GM21390 (cell line): ENCODE data around the gene PFN2.
"Not testable (repeated sequence)": the region's sequence is repeated elsewhere in the genome, so short reads cannot be mapped to it uniquely, and the experiment has no call there.

ENCODE experiments used
- ATAC-seq: cut with Tn5 transposase; IDR thresholded peaks from one replicate; pipeline ENCODE4 v1.9.1; 2021; ENCODE audit not compliant: unreplicated experiment

PFN2 gene

GRCh38 chr3:149969110-149969939, 1.4 kb downstream of the PFN2 start:
- ATAC-seq = peak; percentile 3

GRCh38 chr3:149968216-149968615, 2.5 kb downstream of the PFN2 start:
- ATAC-seq = no peak

GRCh38 chr3:149967086-149967685, 3.5 kb downstream of the PFN2 start:
- no peak for ATAC-seq

- no peak for ATAC-seq
Measured at GRCh38 chr3:149965278-149965677, 5.4 kb downstream of the PFN2 start.

- ATAC-seq = no peak
Measured at GRCh38 chr3:149964291-149964690, 6.4 kb downstream of the PFN2 start.

- ATAC-seq = no peak
Measured at GRCh38 chr3:149963485-149963884, 7.2 kb downstream of the PFN2 start.

- ATAC-seq = no peak
Measured at GRCh38 chr3:149959443-149959842, 11.3 kb downstream of the PFN2 start.

- ATAC-seq = no peak
Measured at GRCh38 chr3:149958171-149958796, 12.4 kb downstream of the PFN2 start.

- ATAC-seq = no peak
Measured at GRCh38 chr3:149957361-149958125, 13.2 kb downstream of the PFN2 start.

GRCh38 chr3:149955449-149955848, 15.2 kb downstream of the PFN2 start:
- no peak for ATAC-seq

- no peak for ATAC-seq
Measured at GRCh38 chr3:149954812-149955211, 15.9 kb downstream of the PFN2 start.

- ATAC-seq = no peak
Measured at GRCh38 chr3:149949181-149949580, 21.5 kb downstream of the PFN2 start.

GRCh38 chr3:149947231-149947630, 23.5 kb downstream of the PFN2 start:
- ATAC-seq = no peak

- not testable (repeated sequence) for ATAC-seq
Measured at GRCh38 chr3:149943966-149944365, 26.7 kb downstream of the PFN2 start.

GRCh38 chr3:149942409-149942808, 28.3 kb downstream of the PFN2 start:
- no peak for ATAC-seq

GRCh38 chr3:149941946-149942345, 28.7 kb downstream of the PFN2 start:
- ATAC-seq = no peak

- no peak for ATAC-seq
Measured at GRCh38 chr3:149941186-149941585, 29.5 kb downstream of the PFN2 start.

GRCh38 chr3:149938392-149939055, 32.2 kb downstream of the PFN2 start:
- ATAC-seq = not testable (repeated sequence)

- no peak for ATAC-seq
Measured at GRCh38 chr3:149936812-149937230, 33.9 kb downstream of the PFN2 start.

GRCh38 chr3:149934524-149934923, 36.2 kb downstream of the PFN2 start:
- no peak for ATAC-seq

- ATAC-seq = peak; percentile 63
Measured at GRCh38 chr3:149933858-149934257, 36.8 kb downstream of the PFN2 start.
